Measurements from ENCODE around the gene CENPB.

The CENPB gene

DNA sequence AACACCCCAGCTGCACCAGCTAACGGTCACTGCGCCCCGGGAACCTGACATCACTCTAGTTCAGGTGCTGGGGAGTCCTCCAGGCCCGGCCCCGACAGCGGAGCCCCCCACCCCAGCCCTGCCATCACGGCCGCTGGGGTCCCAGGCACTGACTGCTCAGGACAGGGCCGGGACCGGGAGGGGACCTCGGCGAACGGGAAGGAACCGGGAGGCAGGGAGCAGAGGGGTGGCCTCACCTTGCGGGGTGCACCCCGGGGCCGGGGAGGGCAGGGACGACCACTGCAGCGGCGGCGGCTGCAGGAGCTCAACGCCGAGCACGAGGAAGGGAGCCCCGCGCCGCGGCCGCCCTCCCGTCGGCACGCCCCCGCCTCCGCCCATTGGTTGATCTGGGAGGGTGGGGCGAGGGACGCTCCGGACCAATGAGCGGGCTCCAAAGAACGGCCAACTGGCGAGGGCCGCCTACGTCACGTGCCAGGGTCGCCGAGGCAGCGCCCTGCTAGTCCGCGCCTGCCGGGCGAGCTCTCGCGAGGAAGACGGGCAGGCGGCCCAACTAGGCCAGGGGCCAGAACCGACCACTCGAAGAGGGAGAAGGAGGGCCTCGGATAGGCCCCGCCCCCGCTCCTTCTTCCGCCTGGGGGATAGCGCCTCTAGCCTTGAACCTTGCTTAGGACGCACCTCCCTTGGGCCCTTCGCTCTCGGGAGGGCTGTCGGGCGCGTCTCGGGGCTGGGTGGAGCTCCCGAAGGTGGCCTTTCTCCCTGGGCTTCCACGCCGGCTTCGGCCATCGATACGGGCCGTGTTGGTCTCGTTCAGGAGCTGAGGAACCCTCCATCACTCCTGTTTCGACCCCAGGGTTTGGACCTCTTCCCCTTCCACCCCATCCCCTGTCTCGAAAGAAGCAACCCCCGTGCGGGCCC, 18.9 kb downstream of the CENPB start, which contains the start of gene ADISSP:
Gene ADISSP (minus strand): TSS at position 327 of the 915 bp plus-strand sequence. CDS start 7,653 bp downstream, outside the sequence.
- Mint-ChIP-seq H3K4me1 (peaks cover 33% of the 10 kb centered on the region), H3K4me3 (peak within 1 kb of the TSS; percentile 86 to 93 (median 92)), H3K9me3 (no peaks in the 10 kb centered on the region), H3K36me3 (ENCODE audit: low read depth) (no peaks in the 10 kb centered on the region), H3K27ac (peak within 1 kb of the TSS; percentile 90 to 95 (median 92)), H3K27me3 (ENCODE audit: low read depth) (no peaks in the 10 kb centered on the region)
- TF ChIP-seq CTCF (IDR thresholded peaks at IDR 0.05; ENCODE audit: unreplicated experiment in 3 of 3): no peak

DNA sequence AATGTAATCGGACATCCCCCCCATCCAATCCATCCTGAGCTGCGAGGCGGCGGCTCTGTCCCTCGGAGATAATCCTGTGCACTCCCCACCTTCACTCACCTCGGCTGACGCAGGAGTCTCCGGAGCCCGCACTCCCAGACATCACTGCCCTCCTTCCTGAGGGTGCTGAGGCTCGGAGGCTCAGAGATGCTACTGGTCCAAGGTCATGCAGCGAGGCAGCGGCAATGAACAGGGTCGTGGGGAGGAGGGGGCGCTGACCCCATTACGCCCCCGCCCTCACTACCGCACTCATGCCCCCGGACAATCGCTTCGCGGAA, 19.5 kb downstream of the CENPB start:
- Mint-ChIP-seq H3K9me3 (no peaks in the 10 kb centered on the region), H3K36me3 (ENCODE audit: low read depth) (no peaks in the 10 kb centered on the region), H3K27me3 (ENCODE audit: low read depth) (no peaks in the 10 kb centered on the region), H3K4me3 (peak overlapping the region; percentile 83 to 92 (median 86)), H3K4me1 (peaks cover 36% of the 10 kb centered on the region), H3K27ac (no peak overlapping the region)
- TF ChIP-seq CTCF (IDR thresholded peaks at IDR 0.05; ENCODE audit: unreplicated experiment in 3 of 3): no peak

- Mint-ChIP-seq H3K9me3 (no peaks in the 10 kb centered on the region), H3K4me3 (peak overlapping the region; percentile 83 to 92 (median 86)), H3K27ac (peak overlapping the region in 2 of 3 experiments; percentile 87 to 95), H3K4me1 (peaks cover 36% of the 10 kb centered on the region), H3K36me3 (ENCODE audit: low read depth) (no peaks in the 10 kb centered on the region), H3K27me3 (ENCODE audit: low read depth) (no peaks in the 10 kb centered on the region)
- TF ChIP-seq CTCF (IDR thresholded peaks at IDR 0.05; ENCODE audit: unreplicated experiment in 3 of 3): no peak
Observed at GRCh38 chr20:3766422-3767109, 20.0 kb downstream of the CENPB start.

DNA sequence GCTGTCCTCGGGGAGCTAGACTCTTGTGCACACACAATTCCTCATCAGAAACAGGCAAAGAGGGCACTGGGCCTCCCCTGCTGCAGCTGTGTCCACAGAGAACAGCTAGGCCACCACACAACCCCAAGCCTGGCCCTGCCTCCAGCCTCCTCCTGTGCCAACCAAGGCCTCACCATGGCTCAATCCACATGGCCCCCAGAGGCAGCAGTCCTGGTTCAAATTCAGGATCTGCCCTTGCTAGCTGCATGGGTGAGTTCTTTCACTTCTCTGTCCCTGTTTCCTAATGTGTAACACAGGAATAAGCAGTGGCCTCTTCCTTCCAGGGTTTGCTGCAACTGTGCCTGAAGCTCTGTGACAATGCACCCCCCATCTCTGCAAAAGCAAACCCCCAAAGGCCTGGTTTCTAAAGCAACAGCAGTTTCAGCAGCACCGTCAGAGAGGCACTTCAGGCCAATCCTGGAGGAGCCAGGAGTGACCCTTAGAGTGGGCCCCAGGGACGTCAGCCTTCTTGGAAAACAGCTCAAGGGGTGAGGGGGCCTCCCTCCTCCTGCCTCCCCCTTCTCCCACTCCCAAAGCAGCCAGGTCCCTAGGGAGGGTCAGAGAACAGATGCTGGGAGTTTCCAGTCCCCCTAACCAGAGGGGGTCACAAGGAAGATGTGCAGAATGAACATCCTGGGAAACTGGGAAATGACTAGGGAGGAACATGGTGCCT, 21.2 kb downstream of the CENPB start:
- peak overlapping the region; percentile 83 to 92 (median 86) for H3K4me3 Mint-ChIP-seq
- no peaks in the 10 kb centered on the region for H3K36me3 Mint-ChIP-seq (ENCODE audit: low read depth)
- peak overlapping the region; percentile 67 to 95 (median 87) for H3K27ac Mint-ChIP-seq
- H3K27me3 Mint-ChIP-seq (ENCODE audit: low read depth): no peaks in the 10 kb centered on the region
- no peaks in the 10 kb centered on the region for H3K9me3 Mint-ChIP-seq
- no peak for TF ChIP-seq CTCF (IDR thresholded peaks at IDR 0.05; ENCODE audit: unreplicated experiment in 3 of 3)
- peaks cover 43% of the 10 kb centered on the region for H3K4me1 Mint-ChIP-seq

- Mint-ChIP-seq H3K27ac (peak overlapping the region; percentile 35 to 95 (median 67)), H3K27me3 (ENCODE audit: low read depth) (no peaks in the 10 kb centered on the region), H3K4me1 (peaks cover 47% of the 10 kb centered on the region), H3K36me3 (ENCODE audit: low read depth) (peaks cover 3% of the 10 kb centered on the region), H3K4me3 (peak overlapping the region in 1 of 3 experiments; percentile 34), H3K9me3 (no peaks in the 10 kb centered on the region)
- TF ChIP-seq CTCF (IDR thresholded peaks at IDR 0.05; ENCODE audit: unreplicated experiment in 3 of 3): no peak
Observed at GRCh38 chr20:3764659-3765058, 21.9 kb downstream of the CENPB start.
